SU-DHL-6 (cell line): Measurements from ENCODE around the gene PHKB.

Source experiments
- H2AFZ ChIP-seq: fragments of 200-600 bp; sonication (generic); 2 replicates; pipeline ENCODE4 v1.6.1; 2014; ENCODE audit warnings: low read depth, mild to moderate bottlenecking, moderate library complexity, mixed read lengths, antibody characterized with exemption, low read length; ENCODE audit not compliant: severe bottlenecking
- H3F3A ChIP-seq: fragments of 200-600 bp; shearing (Covaris generic); 2 replicates; pipeline ENCODE4 v1.6.0; 2016; ENCODE audit warnings: antibody characterized with exemption, mild to moderate bottlenecking; ENCODE audit not compliant: insufficient read depth
- H3K27ac ChIP-seq: fragments of 200-600 bp; sonication (generic); 2 replicates; pipeline ENCODE4 v1.5.1; 2016; ENCODE audit warnings: low read depth, mild to moderate bottlenecking, low read length, moderate library complexity, mixed read lengths
- H3K27me3 ChIP-seq: fragments of 200-600 bp; sonication (generic), shearing (Covaris generic); 2 replicates; pipeline ENCODE4 v1.6.0; 2014; ENCODE audit warnings: mild to moderate bottlenecking, low read length
- H3K36me3 ChIP-seq: fragments of 200-600 bp; sonication (generic); 2 replicates; pipeline ENCODE4 v1.6.1; 2014; ENCODE audit warnings: mild to moderate bottlenecking, low read length, mixed read lengths
- H3K4me2 ChIP-seq: fragments of 300-600, 200-600 bp; shearing (Covaris generic), sonication (generic); 2 replicates; pipeline ENCODE4 v1.6.0; 2014; ENCODE audit warnings: low read length, low read depth, mild to moderate bottlenecking; ENCODE audit not compliant: poor library complexity, severe bottlenecking
- H3K4me3 ChIP-seq: fragments of 200-600 bp; sonication (generic); 2 replicates; pipeline ENCODE4 v1.5.1; 2014; ENCODE audit warnings: antibody characterized with exemption, low read length, mild to moderate bottlenecking, mixed read lengths; ENCODE audit not compliant: insufficient read depth, poor library complexity, severe bottlenecking
- H3K79me2 ChIP-seq: fragments of 200-600 bp; sonication (generic); 2 replicates; pipeline ENCODE4 v1.6.1; 2014; ENCODE audit warnings: mild to moderate bottlenecking, low read length, moderate library complexity; ENCODE audit not compliant: insufficient read depth
- H3K9ac ChIP-seq: fragments of 200-600 bp; sonication (generic); 2 replicates; pipeline ENCODE4 v1.7.0; 2014; ENCODE audit warnings: mild to moderate bottlenecking, low read length
- H3K9me2 ChIP-seq: fragments of 200-600 bp; sonication (generic); replicated peaks from 2 replicates; pipeline ENCODE4 v1.6.1; 2014; ENCODE audit warnings: low read length; ENCODE audit not compliant: insufficient read depth
- H3K9me3 ChIP-seq: fragments of 200-600 bp; sonication (generic); 2 replicates; pipeline ENCODE4 v1.6.1; 2014; ENCODE audit warnings: low read length, mixed read lengths; ENCODE audit not compliant: insufficient read depth
- H4K20me1 ChIP-seq: fragments of 200-600 bp; sonication (generic); 2 replicates; pipeline ENCODE4 v1.6.1; 2014; ENCODE audit warnings: low read depth, mild to moderate bottlenecking, antibody characterized with exemption, low read length, moderate library complexity, mixed read lengths
- EZH2phosphoT487 ChIP-seq: fragments of 200-600 bp; sonication (generic), shearing (Covaris generic); conservative IDR thresholded peaks from 2 replicates; pipeline ENCODE4 v1.6.1; 2018; ENCODE audit warnings: mild to moderate bottlenecking, antibody characterized with exemption, low read length, moderate library complexity, mixed read lengths
- TF ChIP-seq, protein P1 (sequence below): fragments of 200-600 bp; sonication (generic); IDR thresholded peaks from one replicate; pipeline ENCODE4 v1.5.1; 2017; ENCODE audit warnings: antibody characterized with exemption, mild to moderate bottlenecking, low read length, moderate library complexity; ENCODE audit not compliant: insufficient read depth, poor library complexity, severe bottlenecking

PHKB gene

DNA sequence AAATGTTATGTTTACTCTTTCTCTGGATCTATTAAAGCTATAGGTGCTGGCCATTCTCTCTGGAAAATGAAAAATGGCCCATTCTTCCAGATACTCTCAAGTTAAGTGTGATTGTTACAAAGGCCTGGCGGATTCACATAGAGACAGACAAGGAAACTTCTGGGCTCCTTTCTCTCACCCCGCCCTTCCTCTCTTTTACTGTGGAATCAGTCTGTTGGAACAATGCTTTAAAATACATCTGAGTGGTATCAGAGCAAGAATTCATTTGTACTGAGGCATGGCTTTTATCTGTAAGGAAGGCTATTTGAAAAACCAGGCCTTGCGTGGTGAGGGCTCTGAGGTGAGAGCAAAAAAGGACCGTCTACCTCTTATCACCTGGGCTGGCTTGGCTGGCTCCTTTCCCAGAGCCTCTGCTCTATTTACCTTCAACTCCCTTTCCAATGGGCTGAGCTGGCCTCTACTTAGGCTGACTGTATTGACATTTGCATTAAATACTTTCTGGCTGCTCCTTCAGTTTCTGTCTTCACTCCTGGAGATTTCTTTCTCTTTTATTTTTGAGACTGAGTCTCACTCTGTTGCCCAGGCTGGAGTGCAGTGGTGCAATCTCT, 274.0 kb downstream of the PHKB start:
- Histone ChIP-seq H3K79me2 (no peaks in the 10 kb centered on the region), H3K4me3 (no peak overlapping the region), H3K9me3 (no peaks in the 10 kb centered on the region), H3K36me3 (no peaks in the 10 kb centered on the region), H4K20me1 (no peaks in the 10 kb centered on the region), H2AFZ (no peak overlapping the region), H3K4me2 (no peak overlapping the region), H3K9ac (no peak overlapping the region), H3K27ac (no peak overlapping the region), H3F3A (no peaks in the 10 kb centered on the region), H3K9me2 (no peaks in the 10 kb centered on the region), H3K27me3 (no peaks in the 10 kb centered on the region)
- TF ChIP-seq EZH2phosphoT487 = no peak
- TF ChIP-seq, protein P1, sequence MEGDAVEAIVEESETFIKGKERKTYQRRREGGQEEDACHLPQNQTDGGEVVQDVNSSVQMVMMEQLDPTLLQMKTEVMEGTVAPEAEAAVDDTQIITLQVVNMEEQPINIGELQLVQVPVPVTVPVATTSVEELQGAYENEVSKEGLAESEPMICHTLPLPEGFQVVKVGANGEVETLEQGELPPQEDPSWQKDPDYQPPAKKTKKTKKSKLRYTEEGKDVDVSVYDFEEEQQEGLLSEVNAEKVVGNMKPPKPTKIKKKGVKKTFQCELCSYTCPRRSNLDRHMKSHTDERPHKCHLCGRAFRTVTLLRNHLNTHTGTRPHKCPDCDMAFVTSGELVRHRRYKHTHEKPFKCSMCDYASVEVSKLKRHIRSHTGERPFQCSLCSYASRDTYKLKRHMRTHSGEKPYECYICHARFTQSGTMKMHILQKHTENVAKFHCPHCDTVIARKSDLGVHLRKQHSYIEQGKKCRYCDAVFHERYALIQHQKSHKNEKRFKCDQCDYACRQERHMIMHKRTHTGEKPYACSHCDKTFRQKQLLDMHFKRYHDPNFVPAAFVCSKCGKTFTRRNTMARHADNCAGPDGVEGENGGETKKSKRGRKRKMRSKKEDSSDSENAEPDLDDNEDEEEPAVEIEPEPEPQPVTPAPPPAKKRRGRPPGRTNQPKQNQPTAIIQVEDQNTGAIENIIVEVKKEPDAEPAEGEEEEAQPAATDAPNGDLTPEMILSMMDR = no peak

DNA sequence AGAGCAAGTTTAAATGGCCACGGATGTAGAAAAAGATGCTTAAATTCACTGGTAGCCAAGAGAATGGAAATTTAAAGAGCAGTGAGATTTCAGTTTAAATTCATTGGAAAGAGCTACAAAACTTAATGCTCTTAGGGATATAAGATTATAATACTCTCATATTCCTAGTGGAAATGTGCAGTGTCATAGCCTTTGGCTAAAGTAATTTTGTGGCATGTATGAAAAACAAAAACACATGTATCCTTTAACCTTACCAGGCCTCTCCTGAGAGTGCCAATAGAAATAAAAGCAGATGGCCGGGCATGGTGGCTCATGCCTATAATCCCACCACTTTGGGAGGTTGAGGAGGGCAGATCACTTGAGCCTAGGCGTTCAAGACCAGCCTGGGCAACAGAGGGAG, 289.2 kb downstream of the PHKB start:
- H3K79me2 ChIP-seq = no peaks in the 10 kb centered on the region
- no peak overlapping the region for H3K4me2 ChIP-seq
- H3K27ac ChIP-seq = no peak overlapping the region
- H3K36me3 ChIP-seq = no peaks in the 10 kb centered on the region
- no peak overlapping the region for H2AFZ ChIP-seq
- H4K20me1 ChIP-seq = no peaks in the 10 kb centered on the region
- no peaks in the 10 kb centered on the region for H3K27me3 ChIP-seq
- no peaks in the 10 kb centered on the region for H3K9me3 ChIP-seq
- H3K9me2 ChIP-seq = no peaks in the 10 kb centered on the region
- H3F3A ChIP-seq = no peaks in the 10 kb centered on the region
- no peak overlapping the region for H3K4me3 ChIP-seq
- TF ChIP-seq EZH2phosphoT487 = no peak
- TF ChIP-seq, protein P1 = no peak
- H3K9ac ChIP-seq = no peak overlapping the region
